GM12873 (cell line): ENCODE measurements around the gene SBSN.

ENCODE experiments used
- TF ChIP-seq, protein P1 (sequence below): IDR thresholded peaks from 2 replicates; pipeline ENCODE4 v1.5.1; 2012; ENCODE audit warnings: low read depth, mild to moderate bottlenecking, moderate library complexity, low read length, control low read depth; ENCODE audit not compliant: insufficient read depth; ENCODE audit errors: missing control alignments

The SBSN gene

DNA sequence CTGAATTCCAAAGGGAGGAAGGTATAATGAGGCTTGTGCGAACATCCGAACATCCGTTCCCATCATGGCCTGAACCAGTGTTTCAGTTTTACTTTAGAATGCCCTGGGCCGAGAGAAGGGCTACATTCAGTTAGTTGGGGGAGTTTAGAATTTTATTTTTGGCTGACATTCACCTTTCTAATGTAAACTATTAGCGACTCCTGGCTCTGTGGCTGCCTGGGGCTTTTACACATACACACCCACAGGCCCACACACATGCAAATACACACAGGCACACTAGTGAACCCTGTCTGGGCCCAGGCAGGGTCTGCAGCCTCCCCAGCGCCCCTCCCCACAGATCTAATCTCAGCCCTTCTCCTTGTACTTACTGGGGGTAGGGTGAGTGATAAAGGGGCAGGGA, 11.2 kb upstream of the SBSN start:
- TF ChIP-seq, protein P1, sequence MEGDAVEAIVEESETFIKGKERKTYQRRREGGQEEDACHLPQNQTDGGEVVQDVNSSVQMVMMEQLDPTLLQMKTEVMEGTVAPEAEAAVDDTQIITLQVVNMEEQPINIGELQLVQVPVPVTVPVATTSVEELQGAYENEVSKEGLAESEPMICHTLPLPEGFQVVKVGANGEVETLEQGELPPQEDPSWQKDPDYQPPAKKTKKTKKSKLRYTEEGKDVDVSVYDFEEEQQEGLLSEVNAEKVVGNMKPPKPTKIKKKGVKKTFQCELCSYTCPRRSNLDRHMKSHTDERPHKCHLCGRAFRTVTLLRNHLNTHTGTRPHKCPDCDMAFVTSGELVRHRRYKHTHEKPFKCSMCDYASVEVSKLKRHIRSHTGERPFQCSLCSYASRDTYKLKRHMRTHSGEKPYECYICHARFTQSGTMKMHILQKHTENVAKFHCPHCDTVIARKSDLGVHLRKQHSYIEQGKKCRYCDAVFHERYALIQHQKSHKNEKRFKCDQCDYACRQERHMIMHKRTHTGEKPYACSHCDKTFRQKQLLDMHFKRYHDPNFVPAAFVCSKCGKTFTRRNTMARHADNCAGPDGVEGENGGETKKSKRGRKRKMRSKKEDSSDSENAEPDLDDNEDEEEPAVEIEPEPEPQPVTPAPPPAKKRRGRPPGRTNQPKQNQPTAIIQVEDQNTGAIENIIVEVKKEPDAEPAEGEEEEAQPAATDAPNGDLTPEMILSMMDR = no peak

DNA sequence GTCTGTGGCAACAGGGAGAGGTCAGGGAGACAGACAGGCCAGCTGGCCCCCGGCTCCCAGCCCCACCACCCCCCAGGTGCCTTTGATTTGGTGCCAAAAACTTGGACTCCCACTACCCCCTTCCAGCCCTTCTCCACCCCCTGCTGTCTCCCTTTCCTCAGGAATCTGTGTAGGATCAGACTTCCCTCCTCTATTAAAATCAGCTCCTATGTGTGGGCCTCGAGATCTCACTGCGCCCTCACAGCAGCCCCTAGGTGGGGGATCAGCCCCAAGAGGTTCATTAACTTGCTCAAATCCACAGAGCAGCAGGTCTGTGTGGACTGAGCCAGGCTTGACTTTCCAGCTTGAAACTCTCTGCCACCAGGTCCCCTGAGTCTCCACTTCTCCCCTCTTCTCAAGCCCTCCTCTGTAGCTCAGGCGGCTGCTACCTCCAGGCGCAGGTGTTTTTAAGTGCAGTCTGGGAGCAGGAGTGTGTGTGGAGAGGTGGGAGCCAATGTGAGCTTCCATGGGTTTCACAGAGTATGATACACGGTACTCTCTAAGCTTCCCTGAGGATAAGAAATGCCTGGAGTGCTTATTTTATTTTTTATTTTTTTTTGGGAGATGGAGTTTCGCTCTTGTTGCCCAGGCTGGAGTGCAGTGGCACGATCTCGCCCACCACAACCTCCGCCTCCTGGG, 6.8 kb upstream of the SBSN start:
- TF ChIP-seq, protein P1 = no peak

DNA sequence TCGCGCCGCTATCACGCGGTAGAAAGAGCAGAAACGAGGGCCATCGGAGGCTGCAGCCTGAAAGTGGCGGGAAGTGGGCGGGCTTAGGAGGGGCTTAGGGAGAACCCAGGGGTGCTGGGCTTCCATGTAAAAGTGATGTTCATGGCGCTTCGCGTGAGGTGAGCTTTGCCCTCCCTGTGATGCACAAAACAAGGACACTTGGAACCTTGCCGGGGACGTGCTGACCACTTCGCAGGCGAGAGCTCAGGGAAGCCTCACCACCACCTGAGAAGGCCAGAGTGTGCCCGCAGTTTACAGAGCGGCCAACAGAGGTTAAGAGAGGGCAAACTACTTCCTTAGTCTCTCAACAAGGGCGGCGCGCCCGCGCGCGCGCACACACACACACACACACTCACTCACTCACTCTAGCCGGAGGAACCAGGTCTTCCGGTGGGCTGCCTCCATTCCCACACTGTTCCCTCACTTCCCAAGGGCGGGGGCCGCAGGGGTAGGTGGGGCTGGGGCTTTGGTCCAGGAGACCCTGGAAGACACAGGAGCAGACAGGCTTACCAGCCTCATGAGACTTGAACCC, 5.8 kb upstream of the SBSN start:
- TF ChIP-seq, protein P1 = peak; percentile 16

DNA sequence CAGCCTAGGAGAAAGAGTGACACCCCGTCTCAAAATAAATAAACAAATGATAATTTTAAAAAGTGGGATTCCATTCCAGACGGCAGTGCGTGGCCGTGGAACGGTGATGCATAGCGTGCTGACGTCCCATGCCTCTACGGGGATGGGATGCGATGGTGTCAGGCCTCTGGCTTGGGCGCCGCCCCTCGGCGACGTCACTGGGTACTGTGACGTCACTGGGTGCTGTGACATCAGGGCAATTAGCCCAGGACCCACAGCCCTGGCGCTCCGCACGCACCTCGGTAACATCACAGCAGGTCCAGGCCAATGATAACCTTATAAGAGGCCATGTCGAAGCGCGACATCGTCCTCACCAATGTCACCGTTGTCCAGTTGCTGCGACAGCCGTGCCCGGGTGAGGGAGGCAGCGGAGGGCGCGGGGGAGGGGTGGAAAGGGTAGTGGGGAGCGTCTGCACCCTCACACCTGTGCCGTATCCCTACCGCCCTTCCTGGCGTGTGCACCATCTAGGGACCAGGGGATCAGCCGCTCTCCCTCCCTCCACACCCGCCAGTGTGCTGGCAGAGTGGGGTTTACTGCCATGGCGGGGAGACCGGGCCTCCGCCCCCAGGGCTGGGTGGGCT, 5.2 kb upstream of the SBSN start, which contains the start of gene GAPDHS:
Gene GAPDHS (plus strand): TSS at position 256 of the 621 bp plus-strand sequence. CDS start 72 bp downstream, at position 328.
- TF ChIP-seq, protein P1 = no peak

DNA sequence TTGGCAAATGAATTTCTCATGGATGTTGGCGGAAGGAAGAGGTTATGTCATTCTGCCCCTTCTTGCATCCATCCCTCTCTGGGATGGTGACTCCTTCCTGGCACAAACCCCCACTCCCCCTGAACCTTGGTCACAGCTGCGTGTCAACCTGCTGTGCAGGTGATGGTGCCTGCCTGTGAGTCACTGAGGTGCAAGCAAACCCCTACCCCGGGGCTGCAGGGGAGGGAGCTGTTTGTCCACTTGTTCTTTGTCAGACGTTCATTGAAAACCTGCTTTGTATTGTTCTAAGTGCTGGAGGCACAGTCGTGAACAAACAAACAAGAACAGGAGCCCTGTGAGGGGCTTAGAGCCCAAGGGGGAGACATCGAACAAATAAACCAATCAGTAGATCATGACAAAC, 3.2 kb upstream of the SBSN start:
- TF ChIP-seq, protein P1 = no peak

DNA sequence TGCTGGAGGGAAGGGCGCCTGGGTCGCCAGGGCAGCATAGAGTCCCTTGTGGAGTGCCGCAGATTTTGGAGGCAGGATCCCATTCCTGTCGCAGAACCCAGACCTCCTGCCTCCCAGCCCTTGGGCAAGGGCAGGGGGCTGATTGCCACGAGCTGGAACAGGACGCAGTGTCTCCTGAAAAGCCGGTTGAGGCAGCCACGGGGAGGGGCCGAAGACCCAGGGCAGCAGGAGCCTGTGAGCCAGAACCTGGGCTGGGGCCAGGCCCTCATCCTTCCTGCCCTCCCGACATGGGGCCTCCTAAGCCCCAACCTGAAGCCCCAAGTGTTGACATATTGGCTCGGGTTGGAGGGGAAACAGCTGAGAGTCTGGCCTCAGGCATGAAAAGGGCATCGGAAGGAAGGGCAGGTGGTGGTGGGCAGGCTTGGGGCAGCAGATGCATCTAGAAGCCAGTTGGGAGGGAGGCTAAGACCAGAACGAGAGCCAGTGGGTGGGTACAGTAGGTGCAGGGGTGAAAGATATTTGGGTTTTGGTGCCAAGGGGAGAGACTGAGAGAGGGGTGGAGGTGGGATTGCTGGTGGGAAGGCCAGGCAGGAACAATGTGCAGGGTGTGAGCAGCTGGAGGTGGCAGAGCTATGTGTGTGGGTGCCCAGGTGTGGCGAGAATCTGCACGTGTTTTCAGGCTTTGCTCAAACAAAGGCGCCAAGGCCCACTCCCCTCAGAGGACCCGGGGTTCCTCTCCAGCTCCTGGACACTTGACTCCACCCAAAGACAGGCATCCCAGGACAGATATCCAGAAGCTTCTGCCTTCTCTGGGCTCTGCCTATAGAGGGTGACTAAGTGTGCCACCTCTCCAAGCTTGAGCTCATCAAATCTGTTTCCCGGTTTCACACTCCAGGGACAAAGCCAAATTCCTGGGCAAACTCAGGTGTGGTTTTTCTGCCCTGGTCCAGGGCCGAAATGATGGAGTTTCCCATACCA, 1.4 kb upstream of the SBSN start:
- TF ChIP-seq, protein P1 = no peak
